Activated T-cell treated with anti-CD3 and anti-CD28 coated beads for 4 hours (primary cell): Measurements from ENCODE around the gene TBC1D9B.
"Not testable (repeated sequence)": the region's sequence is repeated elsewhere in the genome, so short reads cannot be mapped to it uniquely, and the experiment has no call there.

Experiments
- DNase-seq: peaks from one replicate; pipeline ENCODE4 v3.0.0-alpha.2; 2020

The TBC1D9B gene

GRCh38 chr5:179836225-179837019, 71.3 kb downstream of the TBC1D9B start:
- DNase-seq, result no peak

DNA sequence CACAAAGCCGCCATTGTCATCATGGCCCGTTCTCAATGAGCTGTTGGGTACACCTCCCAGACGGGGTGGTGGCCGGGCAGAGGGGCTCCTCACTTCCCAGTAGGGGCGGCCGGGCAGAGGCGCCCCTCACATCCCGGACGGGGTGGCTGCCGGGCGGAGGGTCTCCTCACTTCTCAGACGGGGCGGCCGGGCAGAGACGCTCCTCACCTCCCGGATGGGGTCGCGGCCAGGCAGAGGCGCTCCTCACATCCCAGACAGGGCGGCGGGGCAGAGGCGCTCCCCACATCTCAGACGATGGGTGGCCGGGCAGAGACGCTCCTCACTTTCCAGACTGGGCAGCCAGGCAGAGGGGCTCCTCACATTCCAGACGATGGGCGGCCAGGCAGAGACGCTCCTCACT, 72.8 kb downstream of the TBC1D9B start:
- DNase-seq, result not testable (repeated sequence)

DNA sequence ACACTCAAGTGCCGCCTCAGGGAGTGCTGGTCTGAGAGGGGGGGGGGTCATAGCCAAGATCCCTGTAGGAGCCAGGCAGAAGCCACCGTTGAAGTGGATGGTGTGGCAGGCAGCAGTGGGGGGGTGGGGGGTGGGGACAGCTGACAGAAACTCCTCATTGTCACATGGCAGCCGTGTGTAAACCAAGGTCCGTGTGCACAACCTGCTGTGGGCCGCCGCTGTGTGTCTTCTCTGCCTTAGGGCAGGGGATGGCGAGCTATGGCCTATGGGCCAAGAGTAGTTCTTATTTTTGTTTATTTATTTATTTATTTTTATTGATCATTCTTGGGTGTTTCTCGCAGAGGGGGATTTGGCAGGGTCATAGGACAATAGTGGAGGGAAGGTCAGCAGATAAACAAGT, 73.6 kb downstream of the TBC1D9B start:
- no peak for DNase-seq

- DNase-seq, result no peak
Observed at GRCh38 chr5:179833709-179834070, 74.0 kb downstream of the TBC1D9B start.

GRCh38 chr5:179833056-179833708, 74.5 kb downstream of the TBC1D9B start:
- DNase-seq, result no peak

- no peak for DNase-seq
Observed at GRCh38 chr5:179832039-179832745, 75.5 kb downstream of the TBC1D9B start.

DNA sequence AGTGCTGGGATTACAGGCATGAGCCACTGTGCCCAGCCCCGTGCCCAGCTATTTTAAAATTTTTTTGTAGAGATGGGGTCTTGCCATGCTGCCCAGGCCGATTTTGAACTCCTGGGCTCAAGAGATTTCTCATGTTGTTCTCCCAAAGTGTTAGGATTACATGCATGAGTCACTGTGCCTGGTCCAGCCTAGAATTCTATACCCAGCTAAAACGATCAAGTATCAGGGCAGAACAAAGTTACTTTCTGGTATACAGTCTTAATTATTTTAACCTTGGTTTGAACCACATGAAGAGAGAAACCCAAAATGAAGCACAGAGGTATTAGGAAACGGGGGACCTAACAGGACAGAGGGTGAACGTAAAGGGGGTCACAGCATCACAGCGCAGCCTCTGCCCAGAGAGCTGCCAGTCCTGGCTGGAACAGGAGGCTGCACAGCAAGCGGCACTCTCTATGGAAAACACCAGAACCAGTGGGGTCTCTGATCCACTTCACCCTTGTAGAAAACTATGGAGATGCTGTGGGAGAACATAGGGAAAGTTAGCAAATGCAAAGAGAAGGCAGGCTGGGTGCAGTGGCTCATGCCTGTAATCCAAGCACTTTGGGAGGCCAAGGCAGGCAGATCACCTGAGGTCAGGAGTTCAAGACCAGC, 76.8 kb downstream of the TBC1D9B start:
- no peak for DNase-seq

DNA sequence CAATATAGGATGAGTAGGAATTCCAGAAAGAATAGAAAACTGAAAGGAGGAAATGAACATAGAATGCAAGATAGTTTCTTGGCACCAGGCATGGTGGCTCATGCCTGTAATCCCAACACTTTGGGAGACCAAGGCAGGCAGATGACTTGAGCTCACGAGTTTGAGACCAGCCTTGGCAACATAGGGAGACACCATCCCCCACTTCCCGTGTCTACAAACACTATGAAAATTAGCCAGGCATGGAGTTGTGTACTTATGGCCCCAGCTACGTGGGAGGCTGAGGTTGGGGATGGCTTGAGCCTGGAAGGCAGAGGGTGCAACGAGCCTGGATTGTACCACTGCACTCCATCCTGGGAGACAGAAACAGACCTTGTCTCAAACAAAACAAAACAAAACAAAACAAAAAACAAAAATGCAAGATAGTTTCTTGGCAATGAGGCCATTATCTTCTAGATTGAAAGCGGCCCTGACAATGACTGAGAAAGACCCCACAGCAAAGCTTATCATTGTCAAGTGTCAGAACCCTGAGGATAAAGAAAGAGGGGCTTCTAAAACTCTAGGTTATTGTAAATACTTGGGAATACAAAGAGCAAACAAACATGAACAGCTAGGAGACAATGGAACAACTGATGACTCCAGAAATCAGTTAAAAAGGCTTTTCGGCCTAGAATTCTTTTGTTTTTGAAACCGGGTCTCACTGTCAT, 77.8 kb downstream of the TBC1D9B start:
- no peak for DNase-seq

DNA sequence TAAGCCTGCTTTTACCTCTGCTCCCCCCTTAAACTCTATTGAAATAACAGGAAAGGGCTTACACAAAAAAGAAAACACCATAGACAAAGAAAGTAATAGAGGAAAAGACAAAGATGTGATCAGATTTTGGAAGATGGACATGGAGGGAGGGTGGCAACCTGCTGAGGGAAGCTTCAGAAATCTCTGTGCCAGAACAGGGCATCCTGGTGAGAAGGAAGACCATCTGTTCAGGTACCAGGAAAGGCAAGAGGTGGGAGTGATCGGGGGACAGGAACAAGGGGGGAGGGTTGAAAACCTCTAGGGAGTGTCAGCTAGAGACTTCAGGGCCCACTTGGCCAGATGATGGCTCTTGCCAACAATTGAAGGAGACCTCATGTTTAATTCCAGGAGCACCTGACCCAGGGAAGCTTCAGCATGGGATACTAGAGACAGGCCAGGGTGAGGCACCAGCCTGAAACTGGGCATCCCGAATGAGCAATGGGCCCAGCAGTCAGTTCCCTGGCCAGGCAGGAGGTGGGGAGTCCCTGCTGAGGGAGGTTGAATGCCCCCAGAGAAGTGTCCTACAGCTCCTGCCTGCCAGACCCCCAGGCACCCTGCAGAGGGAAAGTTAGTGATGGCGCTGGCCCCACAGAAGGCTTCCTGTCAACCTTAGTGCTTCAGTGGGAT, 78.8 kb downstream of the TBC1D9B start:
- DNase-seq, result no peak

GRCh38 chr5:179827680-179828079, 80.0 kb downstream of the TBC1D9B start:
- no peak for DNase-seq

DNA sequence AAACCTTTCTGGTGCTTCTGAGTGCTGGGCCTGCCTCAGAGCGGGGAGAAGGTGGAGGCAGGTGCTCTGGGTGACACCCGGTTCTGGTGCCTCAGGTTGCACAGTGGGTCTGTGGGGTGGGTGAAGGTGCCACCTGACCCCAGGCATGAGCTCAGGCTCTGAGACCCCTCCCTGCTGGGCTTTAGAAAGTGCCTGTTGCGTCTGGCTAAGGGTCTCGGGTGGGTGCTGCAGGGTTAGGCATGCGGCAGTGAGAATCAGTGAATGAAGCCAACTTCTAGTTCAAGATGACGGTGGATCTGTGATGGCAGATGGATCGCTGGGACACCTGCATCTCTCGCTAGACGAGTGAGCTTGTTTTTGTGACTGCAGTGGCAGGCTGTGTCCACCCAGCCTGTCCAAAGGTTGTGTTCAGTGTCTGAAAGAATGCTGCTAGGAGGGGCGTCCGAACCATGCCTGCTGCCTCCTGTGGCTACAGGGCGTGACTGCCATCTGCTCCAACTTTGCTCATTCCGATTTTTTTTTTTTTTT, 82.0 kb downstream of the TBC1D9B start:
- no peak for DNase-seq

DNA sequence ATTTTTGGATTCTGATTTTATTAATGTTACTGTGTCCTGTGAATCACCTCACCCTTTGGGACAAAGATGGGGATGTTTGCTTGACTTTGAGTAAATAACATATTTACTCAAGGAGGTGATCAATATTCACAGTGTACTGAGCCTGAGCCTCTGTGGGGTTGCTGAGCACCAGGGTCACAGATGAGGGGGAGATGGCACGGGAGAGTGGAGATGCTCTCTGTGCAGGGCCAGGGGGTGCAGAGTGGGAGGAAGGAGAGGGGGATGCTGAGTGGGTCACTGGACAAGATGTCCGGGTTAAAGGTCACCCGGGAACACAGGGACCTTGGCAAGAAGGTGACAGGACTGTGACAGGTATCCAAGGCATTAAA, 83.0 kb downstream of the TBC1D9B start:
- DNase-seq, result no peak

DNA sequence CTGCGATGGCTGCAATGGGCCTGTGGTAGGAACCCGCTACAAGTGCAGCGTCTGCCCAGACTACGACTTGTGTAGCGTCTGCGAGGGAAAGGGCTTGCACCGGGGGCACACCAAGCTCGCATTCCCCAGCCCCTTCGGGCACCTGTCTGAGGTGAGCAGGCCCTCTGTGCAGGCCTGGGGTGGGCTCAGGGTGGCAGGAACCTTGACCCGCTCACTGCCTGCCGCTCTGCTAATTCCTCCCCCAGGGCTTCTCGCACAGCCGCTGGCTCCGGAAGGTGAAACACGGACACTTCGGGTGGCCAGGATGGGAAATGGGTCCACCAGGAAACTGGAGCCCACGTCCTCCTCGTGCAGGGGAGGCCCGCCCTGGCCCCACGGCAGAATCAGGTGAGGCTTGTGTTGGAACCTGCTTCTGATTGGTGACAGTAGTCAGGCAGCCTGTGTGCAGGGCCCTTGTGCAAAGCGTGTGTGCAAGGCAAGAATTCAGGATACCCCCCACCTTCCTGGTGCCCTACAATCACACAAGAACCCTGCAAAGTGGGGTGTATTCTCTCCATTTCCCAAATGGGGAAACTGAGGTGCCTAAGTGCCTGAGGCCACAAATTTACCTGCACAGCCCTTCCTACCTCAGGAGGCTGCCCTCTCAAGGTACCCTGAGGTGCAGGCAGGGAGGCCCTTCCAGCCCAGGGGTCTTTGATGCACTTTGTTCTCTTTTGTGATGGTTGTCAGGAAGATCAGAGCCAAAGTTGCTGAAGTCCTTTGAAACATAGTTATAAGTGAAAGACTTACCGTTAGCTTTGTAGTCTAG, 83.6 kb downstream of the TBC1D9B start:
- DNase-seq, result no peak

GRCh38 chr5:179822444-179822990, 85.2 kb downstream of the TBC1D9B start:
- DNase-seq, result no peak

GRCh38 chr5:179822059-179822432, 85.7 kb downstream of the TBC1D9B start:
- no peak for DNase-seq

DNA sequence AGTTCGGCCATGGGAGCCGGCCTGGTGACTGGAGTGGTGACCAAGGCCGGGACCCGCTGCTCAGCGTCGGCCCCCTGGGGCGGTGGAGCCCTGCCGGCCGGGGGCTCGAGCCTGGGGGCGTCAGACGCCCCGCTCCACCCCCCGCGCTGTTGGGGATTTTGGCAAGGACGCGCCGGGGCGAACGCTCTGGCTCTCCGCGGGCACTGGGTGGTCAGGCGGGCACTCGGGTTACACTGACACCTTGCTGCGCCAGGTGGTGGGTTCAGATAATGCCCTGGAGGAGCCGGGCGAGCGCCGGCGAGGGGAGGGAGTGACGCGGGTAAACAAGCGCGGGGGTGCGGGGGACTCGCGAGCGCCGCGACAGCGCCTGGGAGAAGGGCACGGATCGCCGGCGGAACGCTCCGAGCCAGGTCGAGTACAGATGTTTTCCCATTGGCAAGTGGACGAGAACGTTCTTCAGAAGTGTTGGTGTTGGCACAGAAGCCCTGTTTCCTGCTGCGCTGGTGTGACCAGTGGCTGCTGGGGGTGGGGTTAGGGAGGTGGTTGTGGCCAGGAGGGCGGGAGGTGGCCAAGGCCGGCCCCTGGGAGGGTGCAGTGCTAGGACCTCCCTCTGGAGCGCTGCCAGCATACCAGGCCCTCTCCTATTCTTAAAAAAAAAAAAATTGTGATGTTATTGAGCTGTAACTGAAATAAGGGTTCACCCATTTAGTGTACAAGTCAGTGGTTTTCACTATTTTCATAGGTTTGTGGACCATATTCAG, 86.2 kb downstream of the TBC1D9B start:
- peak; percentile 66 for DNase-seq

GRCh38 chr5:179820483-179821297, 87.0 kb downstream of the TBC1D9B start, which contains the start of gene SQSTM1:
TSS of gene SQSTM1 (plus strand) at chr5:179820905. CDS start at chr5:179820937, 32 bp downstream.
- peak; percentile 75 for DNase-seq

DNA sequence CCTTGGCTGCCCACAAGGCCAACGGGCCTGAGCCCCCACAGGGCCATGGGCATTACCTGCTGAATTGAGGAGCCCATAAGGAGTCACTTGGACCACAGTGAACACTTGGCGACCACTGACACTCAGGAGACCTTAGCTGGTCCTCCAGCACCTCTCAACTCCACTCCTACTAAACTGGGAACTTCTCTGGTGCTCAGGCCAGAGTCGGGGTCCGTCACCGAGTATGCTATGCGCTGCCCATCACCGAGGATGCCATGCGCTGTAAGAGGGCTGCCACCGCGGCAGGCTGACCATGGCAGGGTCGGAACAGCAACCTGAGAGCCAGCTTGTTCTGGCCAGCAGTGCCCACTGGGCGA, 87.6 kb downstream of the TBC1D9B start:
- no peak for DNase-seq
